Spleen (tissue), 7 donors: ENCODE data around the gene NCOA6.

ENCODE experiments used
- CTCF ChIP-seq, 11 experiments: fragments of 200-600 bp in 7 of 11; fragments of 450-650 bp in 4 of 11; sonication (generic) in 4 of 11; IDR thresholded peaks in 8 of 11; conservative IDR thresholded peaks in 3 of 11; 1 replicate in 7 of 11; 2 replicates in 4 of 11; pipeline versions ENCODE4 v1.4.0 to v1.8.0; 2016 to 2021; ENCODE audit warnings: antibody characterized with exemption in 11 of 11, inconsistent platforms in 4 of 11, mild to moderate bottlenecking in 1 of 11
- POLR2A ChIP-seq, 3 donors: fragments of 450-650 bp; IDR thresholded peaks; one replicate each; pipeline ENCODE4 v1.5.1; 2017; ENCODE audit warnings: antibody characterized with exemption in 3 of 3, mild to moderate bottlenecking in 1 of 3
- donor health status: DM: no; HTN: no; CAD: no; lungs with moderate emphysema.
- donor health status: DM: no; HTN: no; CAD: no.
- donor health status: DM: no; HTN: no; CAD: no.

GRCh38 chr20:34871320-34871926 lies 46.0 kb upstream of the NCOA6 start:
- no peak for TF ChIP-seq CTCF (IDR thresholded peaks at IDR 0.05 in 8 of 11, conservative IDR thresholded peaks at IDR 0.05 in 3 of 11)
- no peak for TF ChIP-seq POLR2A (IDR thresholded peaks at IDR 0.05)
